GM19467 (cell line): ENCODE data around the gene ZNF425.
"Not testable (repeated sequence)": the region's sequence is repeated elsewhere in the genome, so short reads cannot be mapped to it uniquely, and the experiment has no call there.

Source experiments
- ATAC-seq: cut with Tn5 transposase; IDR thresholded peaks from one replicate; pipeline ENCODE4 v1.9.1; 2021; ENCODE audit warnings: mild to moderate bottlenecking, moderate library complexity; ENCODE audit not compliant: unreplicated experiment

ZNF425 gene

GRCh38 chr7:149125863-149126661 lies at the start of gene ZNF425:
ZNF425 (minus strand) TSS chr7:149126324; CDS start chr7:149126213, 111 bp downstream.
- ATAC-seq, result peak; percentile 82

GRCh38 chr7:149175150-149175549 lies 49.0 kb upstream of the ZNF425 start:
- no peak for ATAC-seq

GRCh38 chr7:149172534-149172920 lies 46.4 kb upstream of the ZNF425 start:
- ATAC-seq, result no peak

- ATAC-seq, result no peak
These were observed 45.9 kb upstream of the ZNF425 start for GRCh38 chr7:149171892-149172533.

GRCh38 chr7:149166630-149167352 lies 40.7 kb upstream of the ZNF425 start:
- ATAC-seq, result no peak

GRCh38 chr7:149166142-149166541 lies 40.0 kb upstream of the ZNF425 start:
- no peak for ATAC-seq

- no peak for ATAC-seq
These were observed 35.2 kb upstream of the ZNF425 start for GRCh38 chr7:149161241-149161848.

GRCh38 chr7:149156898-149157297 lies 30.8 kb upstream of the ZNF425 start:
- ATAC-seq, result no peak

GRCh38 chr7:149154056-149154455 lies 27.9 kb upstream of the ZNF425 start:
- no peak for ATAC-seq

GRCh38 chr7:149153346-149153745 lies 27.2 kb upstream of the ZNF425 start:
- no peak for ATAC-seq

GRCh38 chr7:149150981-149151380 lies 24.9 kb upstream of the ZNF425 start:
- ATAC-seq, result no peak

GRCh38 chr7:149147752-149148653 lies 21.9 kb upstream of the ZNF425 start:
- peak; percentile 25 for ATAC-seq

GRCh38 chr7:149147072-149147751 lies 21.1 kb upstream of the ZNF425 start, which contains the start of gene ZNF398:
ZNF398 (plus strand) TSS chr7:149147453; CDS start chr7:149147743, 290 bp downstream.
- peak; percentile 72 for ATAC-seq

- no peak for ATAC-seq
These were observed 19.1 kb upstream of the ZNF425 start for GRCh38 chr7:149145031-149145845.

GRCh38 chr7:149144436-149144922 lies 18.4 kb upstream of the ZNF425 start:
- not testable (repeated sequence) for ATAC-seq

GRCh38 chr7:149141893-149142292 lies 15.8 kb upstream of the ZNF425 start:
- no peak for ATAC-seq

GRCh38 chr7:149140831-149141230 lies 14.7 kb upstream of the ZNF425 start:
- ATAC-seq, result no peak

- no peak for ATAC-seq
These were observed 10.0 kb upstream of the ZNF425 start for GRCh38 chr7:149136118-149136517.
